ENCODE data around the gene SHROOM4.

Gene SHROOM4

GRCh38 chrX:50707955-50708699 is 105.9 kb downstream of the SHROOM4 start:
- H3K27me3 ChIP-seq (replicated peaks; ENCODE audit: control insufficient read depth, insufficient read depth, low read length), result no peaks in the 10 kb centered on the region
- H3K4me3 ChIP-seq (replicated peaks; ENCODE audit: low read depth, low read length), result no peak overlapping the region
- TF ChIP-seq CTCF (IDR thresholded peaks at IDR 0.05; ENCODE audit: insufficient read depth, low read length, poor library complexity, severe bottlenecking), result no peak
- no peaks in the 10 kb centered on the region for H3K36me3 ChIP-seq (ENCODE audit: control insufficient read depth, insufficient read depth, low read length)
- DNase-seq (ENCODE audit: extremely low read depth, insufficient read length), result no peak

GRCh38 chrX:50707405-50707804 is 106.6 kb downstream of the SHROOM4 start:
- Histone ChIP-seq H3K27me3 (replicated peaks; ENCODE audit: control insufficient read depth, insufficient read depth, low read length) (no peaks in the 10 kb centered on the region), H3K4me3 (replicated peaks; ENCODE audit: low read depth, low read length) (no peak overlapping the region), H3K36me3 (ENCODE audit: control insufficient read depth, insufficient read depth, low read length) (no peaks in the 10 kb centered on the region)
- TF ChIP-seq CTCF (IDR thresholded peaks at IDR 0.05; ENCODE audit: insufficient read depth, low read length, poor library complexity, severe bottlenecking), result no peak
- DNase-seq (ENCODE audit: extremely low read depth, insufficient read length), result no peak

GRCh38 chrX:50705042-50705441 is 109.0 kb downstream of the SHROOM4 start:
- TF ChIP-seq CTCF (IDR thresholded peaks at IDR 0.05; ENCODE audit: insufficient read depth, low read length, poor library complexity, severe bottlenecking), result no peak
- Histone ChIP-seq H3K4me3 (replicated peaks; ENCODE audit: low read depth, low read length) (no peak overlapping the region), H3K36me3 (ENCODE audit: control insufficient read depth, insufficient read depth, low read length) (no peaks in the 10 kb centered on the region), H3K27me3 (replicated peaks; ENCODE audit: control insufficient read depth, insufficient read depth, low read length) (no peaks in the 10 kb centered on the region)
- no peak for DNase-seq (ENCODE audit: extremely low read depth, insufficient read length)

GRCh38 chrX:50704360-50704759 is 109.6 kb downstream of the SHROOM4 start:
- H3K4me3 ChIP-seq (replicated peaks; ENCODE audit: low read depth, low read length), result no peak overlapping the region
- TF ChIP-seq CTCF (IDR thresholded peaks at IDR 0.05; ENCODE audit: insufficient read depth, low read length, poor library complexity, severe bottlenecking), result no peak
- H3K27me3 ChIP-seq (replicated peaks; ENCODE audit: control insufficient read depth, insufficient read depth, low read length), result no peaks in the 10 kb centered on the region
- no peak for DNase-seq (ENCODE audit: extremely low read depth, insufficient read length)
- no peaks in the 10 kb centered on the region for H3K36me3 ChIP-seq (ENCODE audit: control insufficient read depth, insufficient read depth, low read length)

- TF ChIP-seq CTCF (IDR thresholded peaks at IDR 0.05; ENCODE audit: insufficient read depth, low read length, poor library complexity, severe bottlenecking), result no peak
- no peak overlapping the region for H3K4me3 ChIP-seq (replicated peaks; ENCODE audit: low read depth, low read length)
- no peaks in the 10 kb centered on the region; the same call in 1 of the 2 replicates for H3K27me3 ChIP-seq (replicated peaks; ENCODE audit: control insufficient read depth, insufficient read depth, low read length)
- no peaks in the 10 kb centered on the region for H3K36me3 ChIP-seq (ENCODE audit: control insufficient read depth, insufficient read depth, low read length)
- no peak for DNase-seq (ENCODE audit: extremely low read depth, insufficient read length)
Measured at GRCh38 chrX:50700921-50701320, 113.1 kb downstream of the SHROOM4 start.

All from GM06990 (cell line).